Measurements from ENCODE around the gene RAD51B.

DNA sequence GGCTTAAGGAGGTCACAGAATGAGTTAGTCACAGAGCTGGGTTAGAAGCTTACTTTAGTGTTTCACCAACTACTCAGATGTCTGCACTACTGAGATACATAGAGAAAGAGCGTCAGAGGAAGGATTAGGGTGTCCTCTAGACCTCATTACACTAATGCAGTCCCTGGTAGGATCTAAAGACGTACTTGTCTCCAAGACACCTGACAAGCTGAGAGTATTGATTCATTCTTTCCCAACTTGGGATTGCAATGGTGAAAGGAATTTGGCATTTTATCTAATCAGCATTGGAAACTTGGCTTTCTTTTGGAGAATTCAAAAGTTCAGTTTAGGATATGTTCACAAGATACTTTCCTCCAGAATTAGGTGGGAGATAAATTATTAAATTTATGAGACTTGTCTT, 571.2 kb downstream of the RAD51B start:
- TF ChIP-seq, protein P1, sequence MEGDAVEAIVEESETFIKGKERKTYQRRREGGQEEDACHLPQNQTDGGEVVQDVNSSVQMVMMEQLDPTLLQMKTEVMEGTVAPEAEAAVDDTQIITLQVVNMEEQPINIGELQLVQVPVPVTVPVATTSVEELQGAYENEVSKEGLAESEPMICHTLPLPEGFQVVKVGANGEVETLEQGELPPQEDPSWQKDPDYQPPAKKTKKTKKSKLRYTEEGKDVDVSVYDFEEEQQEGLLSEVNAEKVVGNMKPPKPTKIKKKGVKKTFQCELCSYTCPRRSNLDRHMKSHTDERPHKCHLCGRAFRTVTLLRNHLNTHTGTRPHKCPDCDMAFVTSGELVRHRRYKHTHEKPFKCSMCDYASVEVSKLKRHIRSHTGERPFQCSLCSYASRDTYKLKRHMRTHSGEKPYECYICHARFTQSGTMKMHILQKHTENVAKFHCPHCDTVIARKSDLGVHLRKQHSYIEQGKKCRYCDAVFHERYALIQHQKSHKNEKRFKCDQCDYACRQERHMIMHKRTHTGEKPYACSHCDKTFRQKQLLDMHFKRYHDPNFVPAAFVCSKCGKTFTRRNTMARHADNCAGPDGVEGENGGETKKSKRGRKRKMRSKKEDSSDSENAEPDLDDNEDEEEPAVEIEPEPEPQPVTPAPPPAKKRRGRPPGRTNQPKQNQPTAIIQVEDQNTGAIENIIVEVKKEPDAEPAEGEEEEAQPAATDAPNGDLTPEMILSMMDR (IDR thresholded peaks at IDR 0.05) = no peak
- TF ChIP-seq POLR2A (IDR thresholded peaks at IDR 0.05) = no peak
- no peak for TF ChIP-seq EP300 (IDR thresholded peaks at IDR 0.05)

All from ovary (tissue), 3 donors.